Neural progenitor cell (in vitro differentiated cells): ENCODE results near the gene CDC5L. TPM values are rescaled to one million over a fixed set of nuclear protein-coding genes. Genes with fewer than 3 reads are reported as not detected.

Experiments
- DNase-seq: peaks from one replicate; pipeline ENCODE4 v3.0.0-alpha.2; 2016; ENCODE audit warnings: low spot score
- H2AFZ ChIP-seq: fragments of 200-600 bp; sonication (generic); replicated peaks from 2 replicates; pipeline ENCODE4 v1.6.1; 2016; ENCODE audit warnings: antibody characterized with exemption
- H3F3A ChIP-seq: fragments of 200-600 bp; sonication (generic); 2 replicates; pipeline ENCODE4 v1.6.1; 2016; ENCODE audit warnings: antibody characterized with exemption, low read depth
- H3K27ac ChIP-seq: fragments of 200-600 bp; sonication (generic); 2 replicates; pipeline ENCODE4 v1.5.1; 2016; ENCODE audit warnings: mild to moderate bottlenecking
- H3K27me3 ChIP-seq: fragments of 200-600 bp; sonication (generic); 2 replicates; pipeline ENCODE4 v1.6.1; 2016; ENCODE audit warnings: mild to moderate bottlenecking, moderate library complexity
- H3K36me3 ChIP-seq: fragments of 200-600 bp; sonication (generic); 2 replicates; pipeline ENCODE4 v1.5.1; 2016
- H3K4me1 ChIP-seq: fragments of 200-600 bp; sonication (generic); 2 replicates; pipeline ENCODE4 v1.6.1; 2016; ENCODE audit warnings: mixed run types
- H3K4me2 ChIP-seq: fragments of 200-600 bp; sonication (generic); 2 replicates; pipeline ENCODE4 v1.6.1; 2016
- H3K4me3 ChIP-seq: fragments of 200-600 bp; sonication (generic); 2 replicates; pipeline ENCODE4 v1.5.1; 2016
- H3K79me2 ChIP-seq: fragments of 200-600 bp; sonication (generic); 2 replicates; pipeline ENCODE4 v1.6.1; 2016; ENCODE audit warnings: low read depth
- H3K9ac ChIP-seq: fragments of 200-600 bp; sonication (generic); 2 replicates; pipeline ENCODE4 v1.6.1; 2016
- H3K9me3 ChIP-seq: fragments of 200-600 bp; sonication (generic); 2 replicates; pipeline ENCODE4 v1.5.1; 2016; ENCODE audit warnings: low read depth
- H4K20me1 ChIP-seq: fragments of 200-600 bp; sonication (generic); 2 replicates; pipeline ENCODE4 v1.6.1; 2016; ENCODE audit warnings: low read depth
- H3K27ac Mint-ChIP-seq: 3 replicates; pipeline ENCODE4 v1.8.0; 2021; ENCODE audit warnings: mixed read lengths
- H3K27me3 Mint-ChIP-seq: 2 replicates; pipeline ENCODE4 v1.8.0; 2022; ENCODE audit warnings: low read depth, mild to moderate bottlenecking, inconsistent platforms, moderate library complexity, mixed read lengths; ENCODE audit not compliant: insufficient read depth
- H3K36me3 Mint-ChIP-seq: 3 replicates; pipeline ENCODE4 v1.8.0; 2021; ENCODE audit warnings: mixed read lengths
- H3K4me1 Mint-ChIP-seq: 3 replicates; pipeline ENCODE4 v1.8.0; 2021; ENCODE audit warnings: mixed read lengths
- H3K4me3 Mint-ChIP-seq: 3 replicates; pipeline ENCODE4 v1.8.0; 2021; ENCODE audit warnings: mild to moderate bottlenecking, moderate library complexity, mixed read lengths
- H3K9me3 Mint-ChIP-seq: 3 replicates; pipeline ENCODE4 v1.8.0; 2020; ENCODE audit warnings: mixed read lengths
- EZH2 ChIP-seq: fragments of 200-600 bp; sonication (generic); IDR thresholded peaks from 2 replicates; pipeline ENCODE4 v1.6.1; 2017; ENCODE audit warnings: antibody characterized with exemption, mild to moderate bottlenecking, moderate library complexity
- EZH2phosphoT487 ChIP-seq: fragments of 200-600 bp; sonication (generic); IDR thresholded peaks from 2 replicates; pipeline ENCODE4 v1.6.1; 2017; ENCODE audit warnings: antibody characterized with exemption
- total RNA-seq: library from RNA; depleted of rRNA; stranded (reverse); fragments of >200 nt; gene quantifications from 2 replicates; pipeline ENCODE4 v1.2.3, GENCODE V29; 2015; ENCODE audit warnings: low replicate concordance
- TF ChIP-seq, protein P1 (sequence below): fragments of 200-600 bp; sonication (generic); IDR thresholded peaks from 2 replicates; pipeline ENCODE4 v1.5.1; 2017; ENCODE audit warnings: antibody characterized with exemption, mild to moderate bottlenecking

The CDC5L gene
- total RNA-seq, 1 donor from 2014 or later: 53.6 TPM

GRCh38 chr6:44478158-44478557, 90.7 kb downstream of the CDC5L start:
- Histone ChIP-seq H3K27me3 (peaks cover 4% of the 10 kb centered on the region), H3F3A (no peaks in the 10 kb centered on the region), H3K79me2 (no peaks in the 10 kb centered on the region), H3K9ac (no peak overlapping the region), H3K9me3 (no peaks in the 10 kb centered on the region), H2AFZ (no peak overlapping the region), H3K4me2 (no peak overlapping the region), H3K4me1 (peaks cover 9% of the 10 kb centered on the region), H3K27ac (no peak overlapping the region), H3K4me3 (no peak overlapping the region), H4K20me1 (no peaks in the 10 kb centered on the region), H3K36me3 (no peaks in the 10 kb centered on the region)
- Mint-ChIP-seq H3K27me3 (peaks cover 4% of the 10 kb centered on the region), H3K27ac (no peak overlapping the region), H3K9me3 (no peaks in the 10 kb centered on the region), H3K4me3 (no peak overlapping the region), H3K36me3 (no peaks in the 10 kb centered on the region), H3K4me1 (peaks cover 10% of the 10 kb centered on the region)
- TF ChIP-seq, protein P1, sequence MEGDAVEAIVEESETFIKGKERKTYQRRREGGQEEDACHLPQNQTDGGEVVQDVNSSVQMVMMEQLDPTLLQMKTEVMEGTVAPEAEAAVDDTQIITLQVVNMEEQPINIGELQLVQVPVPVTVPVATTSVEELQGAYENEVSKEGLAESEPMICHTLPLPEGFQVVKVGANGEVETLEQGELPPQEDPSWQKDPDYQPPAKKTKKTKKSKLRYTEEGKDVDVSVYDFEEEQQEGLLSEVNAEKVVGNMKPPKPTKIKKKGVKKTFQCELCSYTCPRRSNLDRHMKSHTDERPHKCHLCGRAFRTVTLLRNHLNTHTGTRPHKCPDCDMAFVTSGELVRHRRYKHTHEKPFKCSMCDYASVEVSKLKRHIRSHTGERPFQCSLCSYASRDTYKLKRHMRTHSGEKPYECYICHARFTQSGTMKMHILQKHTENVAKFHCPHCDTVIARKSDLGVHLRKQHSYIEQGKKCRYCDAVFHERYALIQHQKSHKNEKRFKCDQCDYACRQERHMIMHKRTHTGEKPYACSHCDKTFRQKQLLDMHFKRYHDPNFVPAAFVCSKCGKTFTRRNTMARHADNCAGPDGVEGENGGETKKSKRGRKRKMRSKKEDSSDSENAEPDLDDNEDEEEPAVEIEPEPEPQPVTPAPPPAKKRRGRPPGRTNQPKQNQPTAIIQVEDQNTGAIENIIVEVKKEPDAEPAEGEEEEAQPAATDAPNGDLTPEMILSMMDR: no peak
- TF ChIP-seq EZH2phosphoT487 (no peak), EZH2 (no peak)
- DNase-seq: no peak

DNA sequence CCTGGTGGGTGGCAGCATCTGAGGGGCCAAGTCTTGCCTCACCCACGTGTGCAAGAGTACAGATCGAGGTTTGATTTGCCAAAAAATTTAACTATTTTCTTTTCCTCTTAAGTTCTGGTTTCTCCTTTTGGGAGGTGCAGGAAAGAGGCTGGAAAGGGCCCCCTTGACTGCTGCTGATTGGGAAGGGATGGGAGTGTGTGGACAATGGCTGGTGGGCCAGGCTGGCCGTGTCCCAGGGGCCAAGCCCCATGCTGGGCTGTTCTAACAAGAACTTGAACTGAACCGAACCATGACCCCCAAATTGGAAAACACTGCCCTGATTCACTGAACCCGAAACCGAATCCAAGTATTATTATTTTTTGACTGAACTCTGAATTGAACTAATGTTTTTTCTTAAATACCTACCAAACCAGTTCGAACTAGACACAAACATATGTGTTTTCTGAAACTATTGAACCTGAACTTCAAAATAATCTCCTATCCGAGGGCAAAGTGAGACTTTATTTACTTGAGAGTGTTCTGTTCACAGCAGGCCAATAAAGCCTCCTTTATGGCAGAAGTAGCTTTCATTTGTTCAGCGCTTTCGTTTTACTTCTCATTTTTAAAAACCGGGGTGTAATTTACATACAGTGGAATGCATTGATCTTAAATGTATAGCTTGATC, 91.2 kb downstream of the CDC5L start:
- Mint-ChIP-seq H3K36me3 (no peaks in the 10 kb centered on the region), H3K27ac (no peak overlapping the region), H3K27me3 (peaks cover 6% of the 10 kb centered on the region), H3K9me3 (no peaks in the 10 kb centered on the region), H3K4me3 (no peak overlapping the region), H3K4me1 (peaks cover 7% of the 10 kb centered on the region)
- Histone ChIP-seq H3K79me2 (no peaks in the 10 kb centered on the region), H3K4me2 (no peak overlapping the region), H3K4me3 (no peak overlapping the region), H3K9ac (no peak overlapping the region), H4K20me1 (no peaks in the 10 kb centered on the region), H3K27me3 (peaks cover 4% of the 10 kb centered on the region), H3K9me3 (no peaks in the 10 kb centered on the region), H2AFZ (no peak overlapping the region), H3K27ac (no peak overlapping the region), H3F3A (no peaks in the 10 kb centered on the region), H3K36me3 (no peaks in the 10 kb centered on the region), H3K4me1 (peaks cover 6% of the 10 kb centered on the region)
- DNase-seq: no peak
- TF ChIP-seq, protein P1: no peak

DNA sequence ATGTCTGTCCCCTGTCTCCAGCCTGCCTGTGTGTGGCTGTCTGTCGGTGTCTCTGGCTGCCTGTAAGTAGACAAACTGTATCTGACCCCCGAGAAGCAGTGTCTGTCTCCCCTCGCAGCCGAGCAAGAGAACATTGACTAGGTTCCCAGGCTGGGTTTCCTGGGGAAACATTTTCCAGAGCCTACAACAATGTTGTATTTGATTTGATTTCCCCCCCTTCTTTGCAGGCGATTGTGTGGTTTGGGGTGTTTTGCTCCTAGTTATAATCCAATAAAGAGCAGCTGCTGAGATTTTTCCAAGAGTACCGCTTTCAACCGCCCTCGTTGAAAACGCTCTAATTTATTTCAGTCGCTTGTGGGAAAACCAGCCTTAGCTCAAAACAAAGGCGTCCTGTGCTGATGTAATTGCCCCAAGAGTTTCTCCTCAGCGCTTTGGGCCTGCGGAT, 92.6 kb downstream of the CDC5L start:
- no peak overlapping the region for H3K4me3 ChIP-seq
- no peak overlapping the region for H2AFZ ChIP-seq
- H3K9ac ChIP-seq: no peak overlapping the region
- Mint-ChIP-seq H3K27ac (no peak overlapping the region), H3K36me3 (no peaks in the 10 kb centered on the region), H3K4me3 (no peak overlapping the region), H3K27me3 (peaks cover 6% of the 10 kb centered on the region), H3K9me3 (no peaks in the 10 kb centered on the region), H3K4me1 (peaks cover 13% of the 10 kb centered on the region)
- H3K79me2 ChIP-seq: no peaks in the 10 kb centered on the region
- no peaks in the 10 kb centered on the region for H3K27me3 ChIP-seq
- no peaks in the 10 kb centered on the region for H3F3A ChIP-seq
- no peak overlapping the region for H3K4me2 ChIP-seq
- no peak for DNase-seq
- H3K4me1 ChIP-seq: peaks cover 13% of the 10 kb centered on the region
- TF ChIP-seq, protein P1: no peak
- no peak for TF ChIP-seq EZH2phosphoT487
- TF ChIP-seq EZH2: no peak
- H3K36me3 ChIP-seq: no peaks in the 10 kb centered on the region
- H4K20me1 ChIP-seq: no peaks in the 10 kb centered on the region
- H3K27ac ChIP-seq: no peak overlapping the region
- no peaks in the 10 kb centered on the region for H3K9me3 ChIP-seq
